GM19455 (cell line): Measurements from ENCODE around the gene NAA80.

Experiments
- ATAC-seq: cut with Tn5 transposase; IDR thresholded peaks from one replicate; pipeline ENCODE4 v1.9.1; 2021; ENCODE audit not compliant: unreplicated experiment

The NAA80 gene

GRCh38 chr3:50330330-50330729 is 31.1 kb upstream of the NAA80 start:
- ATAC-seq = no peak

GRCh38 chr3:50327943-50328691 is 28.9 kb upstream of the NAA80 start, which contains the start of gene TUSC2:
Gene TUSC2 (minus strand): TSS chr3:50328223. CDS start chr3:50328099, 124 bp downstream.
- peak; percentile 81 for ATAC-seq

- ATAC-seq = no peak
Observed at GRCh38 chr3:50327129-50327528, 27.9 kb upstream of the NAA80 start.

GRCh38 chr3:50326182-50326541 is 27.0 kb upstream of the NAA80 start:
- ATAC-seq = no peak

- no peak for ATAC-seq
Observed at GRCh38 chr3:50325497-50326181, 26.4 kb upstream of the NAA80 start.

- no peak for ATAC-seq
Observed at GRCh38 chr3:50325113-50325480, 25.9 kb upstream of the NAA80 start.

GRCh38 chr3:50324351-50325112 is 25.3 kb upstream of the NAA80 start:
- ATAC-seq = no peak

GRCh38 chr3:50323614-50324199 is 24.5 kb upstream of the NAA80 start:
- no peak for ATAC-seq

GRCh38 chr3:50323092-50323600 is 23.9 kb upstream of the NAA80 start:
- no peak for ATAC-seq

- no peak for ATAC-seq
Observed at GRCh38 chr3:50322386-50323091, 23.3 kb upstream of the NAA80 start, which contains the start of gene HYAL2. Gene HYAL2 (minus strand): TSS chr3:50322745. CDS start chr3:50320489, 2,256 bp downstream.

- no peak for ATAC-seq
Observed at GRCh38 chr3:50322115-50322385, 22.8 kb upstream of the NAA80 start.

GRCh38 chr3:50321336-50322114 is 22.3 kb upstream of the NAA80 start:
- peak; percentile 77 for ATAC-seq

- peak; percentile 53 for ATAC-seq
Observed at GRCh38 chr3:50320853-50321335, 21.7 kb upstream of the NAA80 start.

- no peak for ATAC-seq
Observed at GRCh38 chr3:50319894-50320625, 20.9 kb upstream of the NAA80 start.

GRCh38 chr3:50319181-50319893 is 20.1 kb upstream of the NAA80 start:
- ATAC-seq = no peak

- ATAC-seq = no peak
Observed at GRCh38 chr3:50318615-50319014, 19.4 kb upstream of the NAA80 start.

GRCh38 chr3:50318163-50318562 is 19.0 kb upstream of the NAA80 start:
- no peak for ATAC-seq

- no peak for ATAC-seq
Observed at GRCh38 chr3:50317300-50317699, 18.1 kb upstream of the NAA80 start.
